MCF 10A (cell line): Measurements from ENCODE around the gene PRR12. TPM values are rescaled to one million over a fixed set of nuclear protein-coding genes. Genes with fewer than 3 reads are reported as not detected.
A peak's percentile ranks its signal among the peaks of the same experiment; 100 is the strongest.

Source experiments
- BruUV-seq: library from RNA; stranded (reverse); fragments of 400-500 nt; replicated peaks from 2 replicates; lab custom pipeline; 2021; lab: Mats Ljungman, UMichigan
- CTCF ChIA-PET: fragments of 300-600 bp; sonication (Branson Sonifier 250); formaldehyde crosslinking; extraction: SDS; loops from one replicate; lab custom pipeline; 2021; ENCODE audit warnings: antibody characterized with exemption, inconsistent platforms; lab: Yijun Ruan, JAX
- POLR2A ChIA-PET: fragments of 300-600, 350-650 bp; sonication (Branson Sonifier 250); formaldehyde crosslinking; extraction: SDS; loops from one replicate; lab custom pipeline; 2020; ENCODE audit warnings: antibody characterized with exemption, inconsistent platforms; lab: Yijun Ruan, JAX
- DNase-seq: peaks from one replicate; pipeline ENCODE4 v3.0.0-alpha.2; 2018; ENCODE audit not compliant: unreplicated experiment
- H3K27ac Mint-ChIP-seq: one replicate; pipeline ENCODE4 v1.8.0; 2022; ENCODE audit warnings: mild to moderate bottlenecking, low read depth, mixed read lengths; ENCODE audit not compliant: unreplicated experiment
- H3K27me3 Mint-ChIP-seq: one replicate; pipeline ENCODE4 v1.8.0; 2022; ENCODE audit warnings: mixed read lengths; ENCODE audit not compliant: insufficient read depth, unreplicated experiment
- H3K36me3 Mint-ChIP-seq: one replicate; pipeline ENCODE4 v1.8.0; 2022; ENCODE audit warnings: mild to moderate bottlenecking, moderate library complexity, mixed read lengths; ENCODE audit not compliant: insufficient read depth, unreplicated experiment
- H3K4me1 Mint-ChIP-seq: one replicate; pipeline ENCODE4 v1.8.0; 2022; ENCODE audit warnings: mixed read lengths; ENCODE audit not compliant: insufficient read depth, unreplicated experiment
- H3K4me3 Mint-ChIP-seq: one replicate; pipeline ENCODE4 v1.8.0; 2022; ENCODE audit warnings: mild to moderate bottlenecking, moderate library complexity, mixed read lengths; ENCODE audit not compliant: unreplicated experiment
- H3K9me3 Mint-ChIP-seq: one replicate; pipeline ENCODE4 v1.8.0; 2022; ENCODE audit warnings: mixed read lengths; ENCODE audit not compliant: unreplicated experiment
- intact Hi-C: fragments of 100-400 bp; cut with micrococcal nuclease; formaldehyde crosslinking; loops from 2 replicates; pipeline ENCODE4 v1.14.1; 2022
- total RNA-seq: library from RNA; stranded (reverse); gene quantifications from 2 replicates; pipeline ENCODE4 v1.2.3, GENCODE V29; 2022
- TF ChIP-seq, protein P1 (sequence below): fragments of 200-600 bp; IDR thresholded peaks from one replicate; pipeline ENCODE4 v1.8.0; 2022; ENCODE audit warnings: antibody characterized with exemption, mild to moderate bottlenecking; ENCODE audit not compliant: unreplicated experiment

Gene PRR12
- total RNA-seq, 1 experiment from 2014 or later: 19.0 TPM

GRCh38 chr19:49592486-49593232 lies 1.7 kb downstream of the PRR12 start:
- DNase-seq: peak; percentile 63
- Mint-ChIP-seq H3K27ac (peak overlapping the region; percentile 38), H3K27me3 (no peaks in the 10 kb centered on the region), H3K4me1 (peaks cover 27% of the 10 kb centered on the region), H3K9me3 (no peaks in the 10 kb centered on the region), H3K4me3 (peak overlapping the region; percentile 71), H3K36me3 (peaks cover 32% of the 10 kb centered on the region)
- intact Hi-C loops: loop anchor here (5.0 kb wide), 1 partner anchor 85 kb away; the partner anchor contains the start of gene PRMT1
- CTCF ChIA-PET: interaction anchor here (0.6 to 2.5 kb wide), 4 partner anchors 18 to 1033 kb away, joined by 3 to 11 read pairs (median 3); no protein-coding TSS in a partner anchor
- BruUV-seq: no TSS peak
- TF ChIP-seq, protein P1, sequence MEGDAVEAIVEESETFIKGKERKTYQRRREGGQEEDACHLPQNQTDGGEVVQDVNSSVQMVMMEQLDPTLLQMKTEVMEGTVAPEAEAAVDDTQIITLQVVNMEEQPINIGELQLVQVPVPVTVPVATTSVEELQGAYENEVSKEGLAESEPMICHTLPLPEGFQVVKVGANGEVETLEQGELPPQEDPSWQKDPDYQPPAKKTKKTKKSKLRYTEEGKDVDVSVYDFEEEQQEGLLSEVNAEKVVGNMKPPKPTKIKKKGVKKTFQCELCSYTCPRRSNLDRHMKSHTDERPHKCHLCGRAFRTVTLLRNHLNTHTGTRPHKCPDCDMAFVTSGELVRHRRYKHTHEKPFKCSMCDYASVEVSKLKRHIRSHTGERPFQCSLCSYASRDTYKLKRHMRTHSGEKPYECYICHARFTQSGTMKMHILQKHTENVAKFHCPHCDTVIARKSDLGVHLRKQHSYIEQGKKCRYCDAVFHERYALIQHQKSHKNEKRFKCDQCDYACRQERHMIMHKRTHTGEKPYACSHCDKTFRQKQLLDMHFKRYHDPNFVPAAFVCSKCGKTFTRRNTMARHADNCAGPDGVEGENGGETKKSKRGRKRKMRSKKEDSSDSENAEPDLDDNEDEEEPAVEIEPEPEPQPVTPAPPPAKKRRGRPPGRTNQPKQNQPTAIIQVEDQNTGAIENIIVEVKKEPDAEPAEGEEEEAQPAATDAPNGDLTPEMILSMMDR: no peak
- POLR2A ChIA-PET: interaction anchor here (0.5 to 8.4 kb wide), 11 partner anchors 9 to 1269 kb away, joined by 3 to 138 read pairs (median 5); partner anchors contain the start of genes BCL2L12, IRF3, NOSIP and PPP1R15A

DNA sequence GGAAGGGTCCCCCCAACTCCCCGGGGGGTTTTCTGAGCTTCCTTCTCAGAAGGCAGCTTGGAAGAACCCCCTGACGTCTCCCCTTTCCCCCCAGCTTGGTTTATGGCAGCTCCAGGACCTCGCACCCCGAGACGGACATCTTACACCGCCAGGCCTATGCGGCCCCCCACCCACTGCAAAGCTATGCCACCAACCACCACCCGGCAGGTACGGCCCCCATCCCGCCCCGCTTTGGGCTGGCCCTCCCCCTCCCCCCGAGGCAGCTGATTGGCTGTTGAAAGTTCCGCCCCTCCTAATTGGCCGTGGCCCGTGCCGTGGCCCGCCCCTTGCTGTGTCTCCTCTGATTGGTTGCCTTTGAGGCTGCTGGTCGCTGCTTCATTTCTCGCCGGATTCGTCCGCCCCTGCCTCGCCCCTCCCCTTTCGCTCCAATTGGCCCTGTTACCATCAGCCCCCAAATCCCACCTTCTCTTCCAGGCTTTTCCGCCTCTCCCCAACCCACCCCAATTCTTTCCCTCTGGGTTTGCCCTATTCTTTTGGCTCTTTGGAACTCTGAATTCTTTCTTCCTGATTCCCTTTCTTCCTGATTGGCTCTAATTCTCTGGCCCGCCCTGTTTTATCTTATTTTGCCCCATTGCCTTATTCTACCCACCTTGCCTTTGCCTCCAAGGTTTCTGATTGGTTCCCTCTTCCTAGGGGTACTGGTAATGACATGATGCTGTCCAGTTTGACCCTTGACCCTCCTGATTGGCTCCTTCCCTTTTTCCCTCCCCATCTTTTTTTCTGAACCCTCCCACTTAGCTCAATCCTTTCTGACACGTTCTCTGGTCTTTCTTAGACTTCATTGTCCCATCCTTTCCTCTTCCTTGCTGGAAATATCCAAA lies 2.5 kb downstream of the PRR12 start:
- Mint-ChIP-seq H3K4me3 (peak overlapping the region; percentile 71), H3K36me3 (peaks cover 38% of the 10 kb centered on the region)
- DNase-seq: peak; percentile 95

GRCh38 chr19:49594157-49594992 lies 3.4 kb downstream of the PRR12 start:
- ChIA-PET POLR2A (interaction anchor here (0.7 to 8.4 kb wide), 4 partner anchors 14 to 274 kb away, joined by 3 to 138 read pairs (median 70); partner anchors contain the start of genes BCL2L12, IRF3, NOSIP and PRRG2), CTCF (no interaction called here)
- Mint-ChIP-seq H3K9me3 (no peaks in the 10 kb centered on the region), H3K27ac (peak overlapping the region; percentile 38), H3K4me1 (peaks cover 27% of the 10 kb centered on the region), H3K4me3 (peak overlapping the region; percentile 71), H3K27me3 (no peaks in the 10 kb centered on the region), H3K36me3 (peaks cover 47% of the 10 kb centered on the region)
- intact Hi-C loops: loop anchor here (5.0 kb wide), 1 partner anchor 83 kb away; the partner anchor contains the start of gene PRMT1
- DNase-seq: no peak
- TF ChIP-seq, protein P1: no peak
- BruUV-seq: no TSS peak

More for the DNA sequence above, 2.5 kb downstream of the PRR12 start:
- H3K27me3 Mint-ChIP-seq: no peaks in the 10 kb centered on the region
- no peaks in the 10 kb centered on the region for H3K9me3 Mint-ChIP-seq
- peaks cover 27% of the 10 kb centered on the region for H3K4me1 Mint-ChIP-seq
- intact Hi-C loops: loop anchor here (5.0 kb wide), 1 partner anchor 84 kb away; the partner anchor contains the start of gene PRMT1
- ChIA-PET POLR2A (interaction anchor here (0.5 to 8.4 kb wide), 9 partner anchors 9 to 1270 kb away, joined by 3 to 138 read pairs (median 4); partner anchors contain the start of genes BCL2L12, IRF3, NOSIP and PPP1R15A), CTCF (interaction anchor here (0.6 to 1.0 kb wide), 3 partner anchors 17 to 1034 kb away, joined by 3 read pairs; no protein-coding TSS in a partner anchor)
- H3K27ac Mint-ChIP-seq: peak overlapping the region; percentile 38
- BruUV-seq: no TSS peak
- TF ChIP-seq, protein P1: no peak
